CD4-positive, alpha-beta T cell (primary cell): ENCODE results near the gene VCAN. TPM values are rescaled to one million over a fixed set of nuclear protein-coding genes. Genes with fewer than 3 reads are reported as not detected.

Experiments
- ATAC-seq: fragments of 200-7000 bp; cut with Tn5 transposase; one replicate; pipeline ENCODE4 v1.10.0; 2022; ENCODE audit warnings: mild to moderate bottlenecking; ENCODE audit not compliant: poor library complexity
- CTCF ChIA-PET: fragments of 350-600 bp; sonication (Branson Sonifier 250); formaldehyde crosslinking; loops from one replicate; lab custom pipeline; 2021; ENCODE audit warnings: antibody characterized with exemption, inconsistent platforms; lab: Charles Lee
- POLR2A ChIA-PET: fragments of 350-600 bp; sonication (Branson Sonifier 250); formaldehyde crosslinking; loops from one replicate; lab custom pipeline; 2021; ENCODE audit warnings: antibody characterized with exemption, inconsistent platforms; lab: Charles Lee
- DNase-seq, 14 experiments: peaks; one replicate each; pipeline ENCODE4 v3.0.0-alpha.2; 2013 to 2020; ENCODE audit warnings: mixed read lengths in 2 of 14
- H3K27ac ChIP-seq, 2 donors: one replicate each; pipeline versions ENCODE4 v1.5.1 to v1.7.0; 2013; ENCODE audit warnings: low read length in 2 of 2, low read depth in 1 of 2, mild to moderate bottlenecking in 1 of 2
- H3K27me3 ChIP-seq, 2 experiments: 1 replicate in 1 of 2; 2 replicates in 1 of 2; pipeline versions ENCODE4 v1.6.1 to v1.7.0; 2013; ENCODE audit warnings: low read length in 2 of 2, control low read depth in 1 of 2, mild to moderate bottlenecking in 1 of 2, moderate library complexity in 1 of 2; ENCODE audit not compliant: insufficient read depth in 2 of 2, control insufficient read depth in 1 of 2
- H3K36me3 ChIP-seq: one replicate; pipeline ENCODE4 v1.6.1; 2013; ENCODE audit warnings: low read length, control low read depth; ENCODE audit not compliant: insufficient read depth
- H3K4me1 ChIP-seq: one replicate; pipeline ENCODE4 v1.6.1; 2013; ENCODE audit warnings: low read length, control low read depth; ENCODE audit not compliant: insufficient read depth
- H3K4me3 ChIP-seq: one replicate; pipeline ENCODE4 v1.5.1; 2013; ENCODE audit warnings: mild to moderate bottlenecking, low read length, moderate library complexity
- H3K9me3 ChIP-seq, 2 experiments: 1 replicate in 1 of 2; 2 replicates in 1 of 2; pipeline versions ENCODE4 v1.6.1 to v1.7.0; 2013; ENCODE audit warnings: low read length in 2 of 2, mild to moderate bottlenecking in 2 of 2, control low read depth in 1 of 2, moderate library complexity in 1 of 2; ENCODE audit not compliant: control insufficient read depth in 1 of 2, insufficient read depth in 1 of 2
- H3K27ac Mint-ChIP-seq: one replicate; pipeline ENCODE4 v1.8.0; 2020; ENCODE audit warnings: mixed read lengths
- H3K27me3 Mint-ChIP-seq: one replicate; pipeline ENCODE4 v1.8.0; 2021; ENCODE audit warnings: mixed read lengths
- H3K36me3 Mint-ChIP-seq: one replicate; pipeline ENCODE4 v1.8.0; 2021; ENCODE audit warnings: low read depth, mixed read lengths
- H3K4me1 Mint-ChIP-seq: one replicate; pipeline ENCODE4 v1.8.0; 2021; ENCODE audit warnings: low read depth, mixed read lengths
- H3K4me3 Mint-ChIP-seq: one replicate; pipeline ENCODE4 v1.8.0; 2020; ENCODE audit warnings: mild to moderate bottlenecking, mixed read lengths
- H3K9me3 Mint-ChIP-seq: one replicate; pipeline ENCODE4 v1.8.0; 2020; ENCODE audit warnings: mixed read lengths
- CTCF ChIP-seq: fragments of 200-600 bp; IDR thresholded peaks from one replicate; pipeline ENCODE4 v1.8.0; 2022; ENCODE audit warnings: antibody characterized with exemption, mild to moderate bottlenecking
- intact Hi-C, 2 experiments: fragments of 100-400 bp; cut with DNase I in 1 of 2; cut with micrococcal nuclease in 1 of 2; formaldehyde crosslinking; loops; one replicate each; pipeline versions ENCODE4 v1.15.1 to v1.9.0; 2023 to 2025; cut with DNase I, micrococcal nuclease
- total RNA-seq, 174 experiments: library from RNA in 2 of 174; stranded (reverse) in 2 of 174; gene quantifications; one replicate each; pipeline ENCODE4 v1.2.3 and lab custom pipeline; 2021 to 2026

Gene VCAN
- total RNA-seq, 2 experiments from 2014 or later, result 6.4 to 7.1 TPM

GRCh38 chr5:83453937-83454336 is 17.6 kb upstream of the VCAN start:
- intact Hi-C loops, result no loop called here
- no peak for TF ChIP-seq CTCF
- CTCF ChIA-PET, result no interaction called here
- H3K4me3 ChIP-seq, result no peak overlapping the region
- H3K27me3 ChIP-seq, result peaks cover 0 to 11% of the 10 kb centered on the region in 2 experiments
- Mint-ChIP-seq H3K4me3 (no peak overlapping the region), H3K36me3 (no peaks in the 10 kb centered on the region), H3K4me1 (no peaks in the 10 kb centered on the region), H3K9me3 (peaks cover 15% of the 10 kb centered on the region), H3K27me3 (peaks cover 9% of the 10 kb centered on the region), H3K27ac (no peak overlapping the region)
- no peak overlapping the region for H3K27ac ChIP-seq
- peaks cover 5 to 16% of the 10 kb centered on the region in 2 experiments for H3K9me3 ChIP-seq
- no peaks in the 10 kb centered on the region for H3K4me1 ChIP-seq
- no peak for DNase-seq
- no peaks in the 10 kb centered on the region for H3K36me3 ChIP-seq
- ATAC-seq, result no peak
- POLR2A ChIA-PET, result no interaction called here

GRCh38 chr5:83464261-83464660 is 7.3 kb upstream of the VCAN start:
- Mint-ChIP-seq H3K27ac (no peak overlapping the region), H3K36me3 (no peaks in the 10 kb centered on the region), H3K4me3 (no peak overlapping the region), H3K9me3 (no peaks in the 10 kb centered on the region), H3K4me1 (no peaks in the 10 kb centered on the region), H3K27me3 (peaks cover 48% of the 10 kb centered on the region)
- no peaks in the 10 kb centered on the region for H3K36me3 ChIP-seq
- H3K4me3 ChIP-seq, result no peak overlapping the region
- peaks cover 11 to 32% of the 10 kb centered on the region in 2 experiments for H3K27me3 ChIP-seq
- H3K9me3 ChIP-seq, result no peaks in the 10 kb centered on the region
- no peaks in the 10 kb centered on the region for H3K4me1 ChIP-seq
- TF ChIP-seq CTCF, result no peak
- DNase-seq, result no peak
- POLR2A ChIA-PET, result no interaction called here
- no peak overlapping the region for H3K27ac ChIP-seq
- CTCF ChIA-PET, result no interaction called here
- ATAC-seq, result no peak
- intact Hi-C loops, result no loop called here

- no peak for TF ChIP-seq CTCF
- ChIA-PET POLR2A (no interaction called here), CTCF (no interaction called here)
- Mint-ChIP-seq H3K4me3 (no peak overlapping the region), H3K36me3 (no peaks in the 10 kb centered on the region), H3K9me3 (no peaks in the 10 kb centered on the region), H3K27me3 (peaks cover 79% of the 10 kb centered on the region), H3K27ac (no peak overlapping the region), H3K4me1 (peaks cover 14% of the 10 kb centered on the region)
- Histone ChIP-seq H3K4me1 (peaks cover 10% of the 10 kb centered on the region), H3K9me3 (peaks cover 0 to 8% of the 10 kb centered on the region in 2 experiments), H3K36me3 (no peaks in the 10 kb centered on the region), H3K4me3 (no peak overlapping the region), H3K27me3 (peaks cover 30 to 62% of the 10 kb centered on the region in 2 experiments), H3K27ac (no peak overlapping the region)
- DNase-seq (no peak), ATAC-seq (no peak)
- intact Hi-C loops, result no loop called here
These were observed 4.0 kb upstream of the VCAN start for GRCh38 chr5:83467371-83468035.
